Endothelial cell of umbilical vein (primary cell): Measurements from ENCODE around the gene NAA16. TPM values are rescaled to one million over a fixed set of nuclear protein-coding genes. Genes with fewer than 3 reads are reported as not detected.

Experiments
- BruUV-seq: library from RNA; stranded (reverse); fragments of 400-500 nt; replicated peaks from 2 replicates; lab custom pipeline; 2021; lab: Mats Ljungman, UMichigan
- CTCF ChIA-PET: fragments of 300-600, 350-600 bp; sonication (Branson Sonifier 250); formaldehyde crosslinking; loops from one replicate; lab custom pipeline; 2021; ENCODE audit warnings: antibody characterized with exemption, inconsistent platforms; lab: Charles Lee
- POLR2A ChIA-PET: fragments of 300-600, 350-600 bp; sonication (Branson Sonifier 250); formaldehyde crosslinking; loops from one replicate; lab custom pipeline; 2021; ENCODE audit warnings: antibody characterized with exemption, inconsistent platforms; lab: Charles Lee
- DNase-seq: peaks from one replicate; pipeline ENCODE4 v3.0.0-alpha.2; 2011; ENCODE audit warnings: low read depth, low spot score
- FAIRE-seq: peaks from 2 replicates; lab custom pipeline; 2011; peaks lifted over from hg19 to GRCh38; lab: Jason Lieb, UNC
- H2AFZ ChIP-seq: 2 replicates; pipeline ENCODE4 v1.6.0; 2012; ENCODE audit warnings: low read depth, low read length, control low read depth, inconsistent platforms
- H3K27ac ChIP-seq: 2 replicates; pipeline ENCODE4 v1.5.1; 2011; ENCODE audit warnings: low read depth, mild to moderate bottlenecking, control low read depth, low read length, moderate library complexity; ENCODE audit not compliant: insufficient read depth
- H3K27me3 ChIP-seq, 2 experiments: 2 replicates each; pipeline versions ENCODE4 v1.6.0 to v1.6.1; 2011; ENCODE audit warnings: low read length in 2 of 2, mixed read lengths in 1 of 2; ENCODE audit not compliant: control insufficient read depth in 2 of 2, insufficient read depth in 2 of 2
- H3K36me3 ChIP-seq, 2 experiments: 2 replicates in 1 of 2; 3 replicates in 1 of 2; pipeline ENCODE4 v1.5.1; 2011; ENCODE audit warnings: low read length in 2 of 2, mild to moderate bottlenecking in 1 of 2, moderate library complexity in 1 of 2; ENCODE audit not compliant: control insufficient read depth in 2 of 2, insufficient read depth in 2 of 2; ENCODE audit errors: extremely low read depth in 1 of 2
- H3K4me1 ChIP-seq: 3 replicates; pipeline ENCODE4 v1.5.1; 2011; ENCODE audit warnings: mild to moderate bottlenecking, low read length; ENCODE audit not compliant: control insufficient read depth, insufficient read depth; ENCODE audit errors: extremely low read depth
- H3K4me2 ChIP-seq: 2 replicates; pipeline ENCODE4 v1.6.1; 2011; ENCODE audit warnings: low read length, control low read depth, mixed read lengths; ENCODE audit not compliant: insufficient read depth
- H3K4me3 ChIP-seq, 3 experiments: fragments of 200-600 bp in 1 of 3; sonication (generic), shearing (Covaris generic) in 1 of 3; replicated peaks in 1 of 3; 2 replicates each; pipeline ENCODE4 v1.5.1; 2011 to 2016; ENCODE audit warnings: control low read depth in 3 of 3, low read length in 3 of 3, mild to moderate bottlenecking in 2 of 3, inconsistent platforms in 1 of 3, low read depth in 1 of 3, moderate library complexity in 1 of 3; ENCODE audit not compliant: insufficient read depth in 1 of 3
- H3K79me2 ChIP-seq: 2 replicates; pipeline ENCODE4 v1.6.0; 2012; ENCODE audit warnings: low read length, inconsistent platforms; ENCODE audit not compliant: control insufficient read depth, insufficient read depth
- H3K9ac ChIP-seq: replicated peaks from 2 replicates; pipeline ENCODE3; 2011; ENCODE audit warnings: low read length, control low read depth; ENCODE audit not compliant: insufficient read depth; ENCODE audit errors: extremely low read depth
- H3K9me1 ChIP-seq: replicated peaks from 3 replicates; pipeline ENCODE4 v1.6.0; 2011; ENCODE audit warnings: mild to moderate bottlenecking, low read length; ENCODE audit not compliant: control insufficient read depth, insufficient read depth; ENCODE audit errors: extremely low read depth
- H3K9me3 ChIP-seq: replicated peaks from 2 replicates; pipeline ENCODE4 v1.5.1; 2012; ENCODE audit warnings: low read length, inconsistent platforms; ENCODE audit not compliant: control insufficient read depth, insufficient read depth
- H4K20me1 ChIP-seq: replicated peaks from 2 replicates; pipeline ENCODE3; 2011; ENCODE audit warnings: mild to moderate bottlenecking, low read length; ENCODE audit not compliant: control insufficient read depth, insufficient read depth; ENCODE audit errors: extremely low read depth
- EZH2 ChIP-seq: IDR thresholded peaks from 2 replicates; pipeline ENCODE4 v1.6.1; 2012; ENCODE audit warnings: borderline replicate concordance, low read depth, mild to moderate bottlenecking, moderate library complexity, low read length, inconsistent platforms; ENCODE audit not compliant: severe bottlenecking
- FOS ChIP-seq: IDR thresholded peaks from 2 replicates; pipeline ENCODE4 v1.6.1; 2011; ENCODE audit warnings: mild to moderate bottlenecking, low read length, moderate library complexity, borderline replicate concordance; ENCODE audit not compliant: insufficient read depth
- GATA2 ChIP-seq: IDR thresholded peaks from 2 replicates; pipeline ENCODE4 v1.7.0; 2011; ENCODE audit warnings: low read depth, mild to moderate bottlenecking, moderate library complexity, mixed read lengths, low read length; ENCODE audit not compliant: insufficient read length, insufficient read depth
- JUN ChIP-seq: IDR thresholded peaks from 2 replicates; pipeline ENCODE4 v1.6.1; 2011; ENCODE audit warnings: borderline replicate concordance, low read depth; ENCODE audit not compliant: insufficient read length, insufficient read depth
- MYC ChIP-seq: IDR thresholded peaks from one replicate; pipeline ENCODE4 v1.6.1; 2011; ENCODE audit warnings: mild to moderate bottlenecking, low read depth, low read length
- POLR2A ChIP-seq: IDR thresholded peaks from 2 replicates; pipeline ENCODE4 v1.6.1; 2012; ENCODE audit warnings: low read depth, mild to moderate bottlenecking, control low read depth, low read length
- POLR2AphosphoS5 ChIP-seq: IDR thresholded peaks from 2 replicates; pipeline ENCODE4 v1.6.1; 2012; ENCODE audit warnings: low read depth, mild to moderate bottlenecking, control low read depth, low read length, moderate library complexity; ENCODE audit not compliant: insufficient read depth
- dilution Hi-C: fragments of 300-500 bp; cut with MboI; formaldehyde crosslinking; loops from one replicate; pipeline ENCODE4 v1.15.0; 2019; ENCODE audit warnings: low sequenced_read_pairs; ENCODE audit not compliant: extremely low pct_ligation_motif_present
- intact Hi-C: fragments of 100-400 bp; cut with micrococcal nuclease; formaldehyde crosslinking; loops from one replicate; pipeline ENCODE4 v1.10.0; 2022
- polyA plus RNA-seq, 4 experiments: library from polyadenylated mRNA; depleted of rRNA in 3 of 4; stranded (reverse) in 3 of 4; unstranded in 1 of 4; fragments of >200 nt; gene quantifications; 2 replicates each; pipeline versions ENCODE4 v1.2.1 to v1.2.3, GENCODE V29; 2011 to 2012; ENCODE audit warnings: missing spikeins in 1 of 4
- total RNA-seq: library from RNA; stranded (reverse); gene quantifications from 2 replicates; pipeline ENCODE4 v1.2.3, GENCODE V29; 2021
- TF ChIP-seq, protein P1 (sequence below): IDR thresholded peaks from 2 replicates; pipeline ENCODE4 v1.6.1; 2011; ENCODE audit not compliant: insufficient read depth, insufficient read length
- TF ChIP-seq, protein P2 (sequence below), 2 donors: IDR thresholded peaks; 1 replicate in 1 of 2; 2 replicates in 1 of 2; pipeline ENCODE4 v1.5.1; 2011; ENCODE audit warnings: low read length in 2 of 2, mild to moderate bottlenecking in 2 of 2, moderate library complexity in 2 of 2, control low read depth in 1 of 2, inconsistent platforms in 1 of 2, low read depth in 1 of 2; ENCODE audit not compliant: insufficient read depth in 1 of 2; ENCODE audit errors: extremely low read depth in 1 of 2

Gene NAA16
- total and polyA plus RNA-seq, 2 donors (not counting 3 experiments of a cell fraction or from before 2014, with no cell fraction given), result 8.6 to 26.1 TPM

DNA sequence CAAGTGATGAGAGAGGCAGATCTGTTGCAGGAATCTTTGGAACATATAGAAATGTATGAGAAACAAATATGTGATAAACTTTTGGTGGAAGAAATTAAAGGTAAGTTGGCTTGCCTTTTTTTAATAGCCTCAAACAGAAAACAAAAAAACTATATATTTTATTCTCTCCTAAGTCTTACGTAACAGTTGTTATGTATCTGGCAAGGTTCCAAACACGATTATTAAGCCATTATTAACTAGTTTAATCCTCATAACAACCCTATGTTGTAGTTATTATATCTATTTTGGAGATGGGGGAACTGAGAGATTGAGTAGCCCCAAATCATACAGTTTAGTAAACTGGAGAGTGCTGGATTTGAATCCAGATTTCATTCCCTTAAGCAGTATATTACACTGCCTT is 14.7 kb downstream of the NAA16 start:
- peaks cover 10% of the 10 kb centered on the region for H3K4me1 ChIP-seq
- no peak overlapping the region for H3K4me3 ChIP-seq
- intact Hi-C loops, result no loop called here
- no peaks in the 10 kb centered on the region for H3K27me3 ChIP-seq
- peaks cover 21% of the 10 kb centered on the region for H3K79me2 ChIP-seq
- no peaks in the 10 kb centered on the region for H3K9me3 ChIP-seq
- H3K27ac ChIP-seq, result no peak overlapping the region
- ChIA-PET CTCF (no interaction called here), POLR2A (no interaction called here)
- H3K9ac ChIP-seq, result no peak overlapping the region
- no peak overlapping the region for H2AFZ ChIP-seq
- no peaks in the 10 kb centered on the region for H3K9me1 ChIP-seq
- peaks cover 3 to 7% of the 10 kb centered on the region in 2 experiments for H3K36me3 ChIP-seq
- no TSS peak for BruUV-seq
- no peak for DNase-seq
- H4K20me1 ChIP-seq, result no peaks in the 10 kb centered on the region
- no peak overlapping the region for H3K4me2 ChIP-seq
- dilution Hi-C loops, result no loop called here
- TF ChIP-seq GATA2, result no peak
- no peak for TF ChIP-seq POLR2A
- no peak for TF ChIP-seq JUN
- TF ChIP-seq MYC, result no peak
- TF ChIP-seq, protein P1, sequence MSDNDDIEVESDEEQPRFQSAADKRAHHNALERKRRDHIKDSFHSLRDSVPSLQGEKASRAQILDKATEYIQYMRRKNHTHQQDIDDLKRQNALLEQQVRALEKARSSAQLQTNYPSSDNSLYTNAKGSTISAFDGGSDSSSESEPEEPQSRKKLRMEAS, result no peak
- TF ChIP-seq, protein P2, sequence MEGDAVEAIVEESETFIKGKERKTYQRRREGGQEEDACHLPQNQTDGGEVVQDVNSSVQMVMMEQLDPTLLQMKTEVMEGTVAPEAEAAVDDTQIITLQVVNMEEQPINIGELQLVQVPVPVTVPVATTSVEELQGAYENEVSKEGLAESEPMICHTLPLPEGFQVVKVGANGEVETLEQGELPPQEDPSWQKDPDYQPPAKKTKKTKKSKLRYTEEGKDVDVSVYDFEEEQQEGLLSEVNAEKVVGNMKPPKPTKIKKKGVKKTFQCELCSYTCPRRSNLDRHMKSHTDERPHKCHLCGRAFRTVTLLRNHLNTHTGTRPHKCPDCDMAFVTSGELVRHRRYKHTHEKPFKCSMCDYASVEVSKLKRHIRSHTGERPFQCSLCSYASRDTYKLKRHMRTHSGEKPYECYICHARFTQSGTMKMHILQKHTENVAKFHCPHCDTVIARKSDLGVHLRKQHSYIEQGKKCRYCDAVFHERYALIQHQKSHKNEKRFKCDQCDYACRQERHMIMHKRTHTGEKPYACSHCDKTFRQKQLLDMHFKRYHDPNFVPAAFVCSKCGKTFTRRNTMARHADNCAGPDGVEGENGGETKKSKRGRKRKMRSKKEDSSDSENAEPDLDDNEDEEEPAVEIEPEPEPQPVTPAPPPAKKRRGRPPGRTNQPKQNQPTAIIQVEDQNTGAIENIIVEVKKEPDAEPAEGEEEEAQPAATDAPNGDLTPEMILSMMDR (IDR thresholded peaks at IDR 0.05; ENCODE audit: extremely low read depth in 1 of 2, insufficient read depth in 1 of 2, low read depth in 1 of 2, low read length in 2 of 2), result no peak
- TF ChIP-seq EZH2, result no peak
- TF ChIP-seq FOS, result no peak
- TF ChIP-seq POLR2AphosphoS5, result no peak
- FAIRE-seq, result no peak
